Karpas-422 (cell line): ENCODE data around the gene WDR41. TPM values are rescaled to one million over a fixed set of nuclear protein-coding genes. Genes with fewer than 3 reads are reported as not detected.

Experiments
- DNase-seq: peaks from one replicate; pipeline ENCODE4 v3.0.0-alpha.2; 2015
- H2AFZ ChIP-seq: fragments of 200-600 bp; sonication (generic); 2 replicates; pipeline ENCODE4 v1.6.1; 2014; ENCODE audit warnings: antibody characterized with exemption, low read length, mixed read lengths
- H3K27ac ChIP-seq: fragments of 200-600 bp; sonication (generic); 2 replicates; pipeline ENCODE4 v1.5.1; 2014; ENCODE audit warnings: mild to moderate bottlenecking, low read length, moderate library complexity
- H3K27me3 ChIP-seq: fragments of 200-600 bp; sonication (generic); 2 replicates; pipeline ENCODE4 v1.6.1; 2014; ENCODE audit warnings: low read length, mixed read lengths
- H3K36me3 ChIP-seq: fragments of 200-600 bp; sonication (generic); 2 replicates; pipeline ENCODE4 v1.6.1; 2014; ENCODE audit warnings: low read length, mixed read lengths; ENCODE audit not compliant: insufficient read depth
- H3K4me1 ChIP-seq: fragments of 200-600 bp; sonication (generic); 2 replicates; pipeline ENCODE4 v1.6.1; 2014; ENCODE audit warnings: mild to moderate bottlenecking, low read length, mixed read lengths
- H3K4me2 ChIP-seq: fragments of 200-600 bp; sonication (generic); 2 replicates; pipeline ENCODE4 v1.6.1; 2014; ENCODE audit warnings: low read length, low read depth, mild to moderate bottlenecking; ENCODE audit not compliant: poor library complexity, severe bottlenecking
- H3K4me3 ChIP-seq: fragments of 200-600 bp; sonication (generic); 2 replicates; pipeline ENCODE4 v1.5.1; 2014; ENCODE audit warnings: mild to moderate bottlenecking, antibody characterized with exemption, low read length, mixed read lengths
- H3K79me2 ChIP-seq: fragments of 200-600 bp; sonication (generic); 2 replicates; pipeline ENCODE4 v1.6.1; 2014; ENCODE audit warnings: mild to moderate bottlenecking, low read length, mixed read lengths
- H3K9ac ChIP-seq: fragments of 200-600 bp; sonication (generic); 2 replicates; pipeline ENCODE4 v1.6.0; 2014; ENCODE audit warnings: low read length
- H3K9me2 ChIP-seq: fragments of 200-600 bp; sonication (generic), shearing (Covaris generic); replicated peaks from 2 replicates; pipeline ENCODE4 v1.6.0; 2014; ENCODE audit warnings: mild to moderate bottlenecking, low read length, moderate library complexity; ENCODE audit not compliant: insufficient read depth
- H3K9me3 ChIP-seq: fragments of 300-700, 200-600 bp; sonication (generic); 2 replicates; pipeline ENCODE4 v1.6.1; 2014; ENCODE audit warnings: low read length, mixed read lengths
- H4K20me1 ChIP-seq: fragments of 200-600 bp; sonication (generic); 2 replicates; pipeline ENCODE4 v1.6.1; 2014; ENCODE audit warnings: mild to moderate bottlenecking, antibody characterized with exemption, low read length, low read depth; ENCODE audit not compliant: insufficient read depth
- total RNA-seq: library from RNA; depleted of rRNA; stranded (reverse); fragments of >200 nt; shearing (Covaris generic); gene quantifications from 2 replicates; pipeline ENCODE4 v1.2.3, GENCODE V29; 2014; ENCODE audit warnings: low replicate concordance

Gene WDR41
- total RNA-seq, 1 experiment from 2014 or later = 146 TPM

DNA sequence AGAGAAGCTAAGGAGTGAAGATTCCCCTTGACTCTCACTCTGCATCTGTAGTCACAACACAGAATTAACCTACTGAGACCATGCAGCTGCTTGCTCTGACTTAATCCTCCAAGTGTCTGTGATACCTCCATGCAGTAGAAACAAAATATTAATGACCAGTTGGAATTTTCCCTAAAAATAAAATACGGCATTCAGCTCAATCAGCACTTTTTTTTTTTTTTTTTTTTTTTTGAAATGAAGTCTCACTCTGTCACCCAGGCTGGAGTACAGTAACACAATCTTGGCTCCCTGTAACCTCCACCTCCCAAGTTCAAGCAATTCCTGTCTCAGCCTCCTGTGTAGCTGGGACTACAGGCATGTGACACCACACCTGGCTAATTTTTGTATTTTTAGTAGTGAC lies 48.4 kb downstream of the WDR41 start:
- no peaks in the 10 kb centered on the region for H4K20me1 ChIP-seq
- no peaks in the 10 kb centered on the region for H3K4me1 ChIP-seq
- H3K27ac ChIP-seq = no peak overlapping the region
- H3K9me3 ChIP-seq = no peaks in the 10 kb centered on the region
- no peaks in the 10 kb centered on the region for H3K9me2 ChIP-seq
- no peak overlapping the region for H3K4me2 ChIP-seq
- H2AFZ ChIP-seq = no peak overlapping the region
- H3K79me2 ChIP-seq = peaks cover 15% of the 10 kb centered on the region
- peaks cover 21% of the 10 kb centered on the region for H3K36me3 ChIP-seq
- H3K9ac ChIP-seq = no peak overlapping the region
- no peaks in the 10 kb centered on the region for H3K27me3 ChIP-seq
- no peak overlapping the region for H3K4me3 ChIP-seq
- DNase-seq = no peak

- H3K36me3 ChIP-seq = peaks cover 7% of the 10 kb centered on the region; the same call in 1 of the 2 replicates
- H3K4me3 ChIP-seq = no peak overlapping the region
- H3K79me2 ChIP-seq = no peaks in the 10 kb centered on the region
- no peaks in the 10 kb centered on the region for H4K20me1 ChIP-seq
- no peak overlapping the region for H3K27ac ChIP-seq
- no peaks in the 10 kb centered on the region for H3K9me2 ChIP-seq
- H3K9ac ChIP-seq = no peak overlapping the region
- no peak overlapping the region for H3K4me2 ChIP-seq
- DNase-seq = no peak
- H3K27me3 ChIP-seq = no peaks in the 10 kb centered on the region
- no peaks in the 10 kb centered on the region for H3K9me3 ChIP-seq
- no peaks in the 10 kb centered on the region for H3K4me1 ChIP-seq
- no peak overlapping the region for H2AFZ ChIP-seq
Measured at GRCh38 chr5:77438071-77438470, 54.0 kb downstream of the WDR41 start.

DNA sequence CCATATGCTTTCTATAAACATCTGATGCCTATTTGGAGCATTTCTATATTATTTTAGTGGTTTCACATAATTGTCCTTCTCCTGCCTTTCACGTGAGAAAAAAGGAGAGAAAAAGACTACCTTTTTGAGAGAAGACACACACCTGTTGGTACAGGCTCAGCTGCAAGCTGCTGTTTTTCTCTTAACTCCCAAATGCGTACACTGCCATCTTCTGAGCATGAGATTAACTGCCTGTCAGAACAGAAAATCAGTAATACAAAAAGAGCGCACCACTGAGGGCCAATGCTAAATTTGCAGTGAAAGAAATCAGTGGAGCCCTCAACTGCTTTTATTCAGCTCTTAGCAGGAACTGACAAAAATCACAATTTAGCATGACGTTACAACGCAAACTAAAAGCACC lies 54.9 kb downstream of the WDR41 start:
- Histone ChIP-seq H3K4me1 (no peaks in the 10 kb centered on the region), H3K9me2 (no peaks in the 10 kb centered on the region), H3K36me3 (peaks cover 16% of the 10 kb centered on the region; the same call in 1 of the 2 replicates), H3K4me3 (no peak overlapping the region), H3K9me3 (no peaks in the 10 kb centered on the region), H3K4me2 (no peak overlapping the region), H3K27ac (no peak overlapping the region), H3K27me3 (no peaks in the 10 kb centered on the region), H4K20me1 (no peaks in the 10 kb centered on the region), H3K9ac (no peak overlapping the region), H3K79me2 (no peaks in the 10 kb centered on the region), H2AFZ (no peak overlapping the region)
- DNase-seq = no peak

- Histone ChIP-seq H3K4me1 (no peaks in the 10 kb centered on the region), H3K4me3 (no peak overlapping the region), H3K27me3 (no peaks in the 10 kb centered on the region), H2AFZ (no peak overlapping the region), H3K4me2 (no peak overlapping the region), H3K9me2 (no peaks in the 10 kb centered on the region), H3K9me3 (no peaks in the 10 kb centered on the region), H3K36me3 (peaks cover 27% of the 10 kb centered on the region; the same call in 1 of the 2 replicates), H3K9ac (no peak overlapping the region), H3K79me2 (no peaks in the 10 kb centered on the region), H3K27ac (no peak overlapping the region), H4K20me1 (no peaks in the 10 kb centered on the region)
- no peak for DNase-seq
Measured at GRCh38 chr5:77431719-77432118, 60.4 kb downstream of the WDR41 start.

DNA sequence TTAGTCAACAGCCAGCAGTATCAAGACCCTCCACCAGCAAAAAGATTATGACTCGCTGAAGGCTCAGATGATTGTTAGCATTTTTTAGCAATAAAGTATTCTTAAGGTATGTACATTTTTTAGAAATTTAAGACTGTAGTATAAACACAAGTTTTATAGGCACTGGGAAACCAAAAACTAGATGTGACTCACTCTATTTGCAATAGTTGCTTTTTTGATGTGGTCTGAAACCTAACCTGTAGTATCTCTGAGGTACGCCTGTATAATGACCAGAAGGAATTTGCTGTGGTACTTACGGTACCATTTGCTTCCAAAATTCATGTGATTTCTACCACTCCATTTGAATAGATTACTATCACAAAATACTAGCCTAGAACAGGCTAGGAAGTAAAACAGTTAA lies 60.8 kb downstream of the WDR41 start:
- no peak for DNase-seq
- Histone ChIP-seq H3K4me3 (no peak overlapping the region), H3K27ac (no peak overlapping the region), H3K27me3 (no peaks in the 10 kb centered on the region), H2AFZ (no peak overlapping the region), H3K4me1 (no peaks in the 10 kb centered on the region), H3K9me2 (no peaks in the 10 kb centered on the region), H3K9me3 (no peaks in the 10 kb centered on the region), H3K9ac (no peak overlapping the region), H3K79me2 (no peaks in the 10 kb centered on the region), H3K4me2 (no peak overlapping the region), H4K20me1 (no peaks in the 10 kb centered on the region), H3K36me3 (peaks cover 31% of the 10 kb centered on the region)

GRCh38 chr5:77430726-77431125 lies 61.4 kb downstream of the WDR41 start:
- Histone ChIP-seq H3K9me3 (no peaks in the 10 kb centered on the region), H3K4me1 (no peaks in the 10 kb centered on the region), H3K27me3 (no peaks in the 10 kb centered on the region), H3K79me2 (no peaks in the 10 kb centered on the region), H3K9me2 (no peaks in the 10 kb centered on the region), H3K4me2 (no peak overlapping the region), H2AFZ (no peak overlapping the region), H4K20me1 (no peaks in the 10 kb centered on the region), H3K9ac (no peak overlapping the region), H3K27ac (no peak overlapping the region), H3K36me3 (peaks cover 33% of the 10 kb centered on the region), H3K4me3 (no peak overlapping the region)
- no peak for DNase-seq

DNA sequence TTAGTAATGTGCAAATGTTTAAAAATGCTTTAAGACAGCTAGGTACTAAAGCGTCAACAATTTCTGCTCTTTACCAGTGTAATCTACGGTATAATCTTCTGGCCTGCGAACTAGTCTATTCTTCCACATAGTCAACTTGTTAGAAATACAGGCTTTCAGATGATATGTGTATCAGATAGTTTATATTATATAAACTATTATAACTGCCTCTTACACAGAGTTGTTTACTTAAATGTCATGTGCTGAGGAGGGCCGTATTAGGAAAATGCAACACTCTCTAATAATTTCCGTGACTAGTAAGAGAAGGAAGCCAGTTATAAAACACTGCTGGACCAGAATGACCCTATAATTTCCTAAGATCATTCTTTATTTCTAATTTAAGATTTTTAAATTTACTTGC lies 63.6 kb downstream of the WDR41 start:
- no peaks in the 10 kb centered on the region for H3K4me1 ChIP-seq
- H3K27me3 ChIP-seq = no peaks in the 10 kb centered on the region
- H3K4me2 ChIP-seq = no peak overlapping the region
- no peaks in the 10 kb centered on the region for H3K9me3 ChIP-seq
- no peaks in the 10 kb centered on the region for H3K9me2 ChIP-seq
- H2AFZ ChIP-seq = no peak overlapping the region
- H4K20me1 ChIP-seq = no peaks in the 10 kb centered on the region
- peaks cover 33% of the 10 kb centered on the region for H3K36me3 ChIP-seq
- no peak overlapping the region for H3K9ac ChIP-seq
- H3K79me2 ChIP-seq = no peaks in the 10 kb centered on the region
- H3K4me3 ChIP-seq = no peak overlapping the region
- no peak for DNase-seq
- H3K27ac ChIP-seq = no peak overlapping the region

DNA sequence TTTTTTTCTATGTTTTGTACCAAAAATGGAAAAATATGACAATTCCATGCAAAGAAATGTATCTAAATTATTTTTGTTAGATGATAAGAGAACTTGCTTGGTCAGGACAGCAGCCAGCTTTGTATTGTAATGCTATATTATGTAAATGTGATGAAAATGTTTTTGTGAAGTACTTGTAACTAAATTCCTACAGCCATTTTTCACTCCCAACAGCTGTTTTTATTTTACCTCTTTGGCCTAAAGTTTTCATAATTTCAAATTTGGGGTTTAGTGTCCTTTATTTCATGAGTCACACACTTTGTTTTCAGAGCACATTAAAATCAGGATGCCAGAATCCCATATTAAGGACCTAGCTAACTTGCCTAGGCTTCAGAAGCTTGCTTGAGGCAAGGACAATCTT lies 64.1 kb downstream of the WDR41 start:
- Histone ChIP-seq H4K20me1 (no peaks in the 10 kb centered on the region), H3K27me3 (no peaks in the 10 kb centered on the region), H3K9me2 (no peaks in the 10 kb centered on the region), H3K9ac (no peak overlapping the region), H3K27ac (no peak overlapping the region), H2AFZ (no peak overlapping the region), H3K79me2 (no peaks in the 10 kb centered on the region), H3K4me3 (no peak overlapping the region), H3K36me3 (peaks cover 31% of the 10 kb centered on the region), H3K4me2 (no peak overlapping the region), H3K9me3 (no peaks in the 10 kb centered on the region), H3K4me1 (no peaks in the 10 kb centered on the region)
- DNase-seq = no peak

GRCh38 chr5:77426670-77427069 lies 65.4 kb downstream of the WDR41 start:
- peaks cover 20% of the 10 kb centered on the region for H3K36me3 ChIP-seq

More at GRCh38 chr5:77426670-77427069, 65.4 kb downstream of the WDR41 start:
- DNase-seq = no peak
- no peak overlapping the region for H3K27ac ChIP-seq
- no peaks in the 10 kb centered on the region for H3K27me3 ChIP-seq
- H4K20me1 ChIP-seq = no peaks in the 10 kb centered on the region
- H3K4me3 ChIP-seq = no peak overlapping the region
- H3K9me2 ChIP-seq = no peaks in the 10 kb centered on the region
- no peak overlapping the region for H3K4me2 ChIP-seq
- no peaks in the 10 kb centered on the region for H3K9me3 ChIP-seq
- H3K79me2 ChIP-seq = no peaks in the 10 kb centered on the region
- H2AFZ ChIP-seq = no peak overlapping the region
- no peaks in the 10 kb centered on the region for H3K4me1 ChIP-seq
- H3K9ac ChIP-seq = no peak overlapping the region
